ENCODE results near the gene TUFT1.

DNA sequence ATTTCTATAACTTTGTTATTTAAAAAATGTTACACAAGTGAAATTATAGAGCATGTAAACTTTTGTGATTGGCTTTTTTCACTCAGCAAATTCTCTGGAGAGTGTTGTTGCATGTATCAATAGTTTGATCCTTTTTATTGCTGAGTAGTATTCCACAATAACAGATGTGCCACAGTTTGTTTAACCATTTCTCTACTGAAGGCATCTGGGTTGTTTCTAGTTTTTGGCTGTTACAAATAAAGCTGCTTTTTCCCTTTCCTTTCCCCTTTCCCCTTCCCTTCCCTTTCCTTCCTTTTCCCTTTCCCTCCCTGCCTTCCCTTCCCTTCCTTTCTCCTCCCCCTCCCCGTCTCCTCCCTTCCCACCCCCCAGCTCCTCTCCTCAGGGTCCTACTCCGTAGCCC lies 15.9 kb downstream of the TUFT1 start:
- TF ChIP-seq, protein P1, sequence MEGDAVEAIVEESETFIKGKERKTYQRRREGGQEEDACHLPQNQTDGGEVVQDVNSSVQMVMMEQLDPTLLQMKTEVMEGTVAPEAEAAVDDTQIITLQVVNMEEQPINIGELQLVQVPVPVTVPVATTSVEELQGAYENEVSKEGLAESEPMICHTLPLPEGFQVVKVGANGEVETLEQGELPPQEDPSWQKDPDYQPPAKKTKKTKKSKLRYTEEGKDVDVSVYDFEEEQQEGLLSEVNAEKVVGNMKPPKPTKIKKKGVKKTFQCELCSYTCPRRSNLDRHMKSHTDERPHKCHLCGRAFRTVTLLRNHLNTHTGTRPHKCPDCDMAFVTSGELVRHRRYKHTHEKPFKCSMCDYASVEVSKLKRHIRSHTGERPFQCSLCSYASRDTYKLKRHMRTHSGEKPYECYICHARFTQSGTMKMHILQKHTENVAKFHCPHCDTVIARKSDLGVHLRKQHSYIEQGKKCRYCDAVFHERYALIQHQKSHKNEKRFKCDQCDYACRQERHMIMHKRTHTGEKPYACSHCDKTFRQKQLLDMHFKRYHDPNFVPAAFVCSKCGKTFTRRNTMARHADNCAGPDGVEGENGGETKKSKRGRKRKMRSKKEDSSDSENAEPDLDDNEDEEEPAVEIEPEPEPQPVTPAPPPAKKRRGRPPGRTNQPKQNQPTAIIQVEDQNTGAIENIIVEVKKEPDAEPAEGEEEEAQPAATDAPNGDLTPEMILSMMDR (IDR thresholded peaks at IDR 0.05), result no peak
- TF ChIP-seq POLR2A (IDR thresholded peaks at IDR 0.05), result no peak
